ENCODE measurements around the gene STAT5A. TPM values are rescaled to one million over a fixed set of nuclear protein-coding genes. Genes with fewer than 3 reads are reported as not detected.

STAT5A gene
- polyA plus RNA-seq, 1 of the 3 experiments (the other 2 are of a cell fraction) = 2.3 TPM

GRCh38 chr17:42354956-42355843 lies 66.9 kb downstream of the STAT5A start:
- WGBS (ENCODE audit: low lambda C conversion rate) = 74% methylated on average over 3 of the region's 3 CpGs
- H3K36me3 ChIP-seq (replicated peaks in 1 of 2; ENCODE audit: control insufficient read depth in 1 of 2, insufficient read depth in 2 of 2, low read length in 1 of 2) = no peaks in the 10 kb centered on the region
- H3K4me2 ChIP-seq = peak overlapping the region; percentile 11; the same call in 1 of the 2 replicates
- peaks cover 94% of the 10 kb centered on the region for H3K79me2 ChIP-seq (ENCODE audit: insufficient read depth)
- no peak overlapping the region for H3K4me3 ChIP-seq (ENCODE audit: low read depth in 2 of 2, low read length in 1 of 2)
- H3K9ac ChIP-seq = no peak overlapping the region
- H4K20me1 ChIP-seq (ENCODE audit: insufficient read depth) = peaks cover 61% of the 10 kb centered on the region
- H2AFZ ChIP-seq (ENCODE audit: low read depth) = no peak overlapping the region
- peaks cover 17% of the 10 kb centered on the region for H3F3A ChIP-seq (replicated peaks; ENCODE audit: insufficient read depth)
- ChIA-PET CTCF (interaction anchor here (1.5 kb wide), 1 partner anchor 51 kb away, joined by 6 read pairs; no protein-coding TSS in a partner anchor), POLR2A (no interaction called here)
- no peak for DNase-seq
- H3K27ac ChIP-seq (ENCODE audit: low read depth in 2 of 2, low read length in 1 of 2) = peak overlapping the region in 1 of 2 experiments; percentile 16; a peak in 1 of 4 replicates
- H3K9me3 ChIP-seq = no peaks in the 10 kb centered on the region
- H3K27me3 ChIP-seq (ENCODE audit: insufficient read depth) = no peaks in the 10 kb centered on the region
- TF ChIP-seq FOXJ3 (CRISPR knock-in tag; IDR thresholded peaks at IDR 0.05) = no peak
- no peak for TF ChIP-seq NRF1 (IDR thresholded peaks at IDR 0.05; ENCODE audit: low read depth, low read length)
- no peak for TF ChIP-seq FOXM1 (IDR thresholded peaks at IDR 0.05; ENCODE audit: low read depth)
- no peak for TF ChIP-seq GATA2 (CRISPR knock-in tag; IDR thresholded peaks at IDR 0.05)
- no peak for TF ChIP-seq REST (IDR thresholded peaks at IDR 0.05; ENCODE audit: low read depth, low read length)
- no peak for TF ChIP-seq RAD21 (IDR thresholded peaks at IDR 0.05; ENCODE audit: low read length)
- no peaks in the 10 kb centered on the region for H3K9me2 ChIP-seq
- peaks cover 0 to 10% of the 10 kb centered on the region in 2 experiments; a peak in 2 of 4 replicates for H3K4me1 ChIP-seq (ENCODE audit: control insufficient read depth in 1 of 2, insufficient read depth in 2 of 2, low read depth in 1 of 2, low read length in 1 of 2)

GRCh38 chr17:42358434-42358833 lies 70.1 kb downstream of the STAT5A start:
- Histone ChIP-seq H4K20me1 (ENCODE audit: insufficient read depth) (peaks cover 71% of the 10 kb centered on the region), H3K4me3 (ENCODE audit: low read depth in 2 of 2, low read length in 1 of 2) (no peak overlapping the region), H3K27me3 (ENCODE audit: insufficient read depth) (no peaks in the 10 kb centered on the region), H3K9me3 (no peaks in the 10 kb centered on the region), H3K36me3 (replicated peaks in 1 of 2; ENCODE audit: control insufficient read depth in 1 of 2, insufficient read depth in 2 of 2, low read length in 1 of 2) (peaks cover 0 to 6% of the 10 kb centered on the region in 2 experiments), H3K79me2 (ENCODE audit: insufficient read depth) (peaks cover 97% of the 10 kb centered on the region), H3K9me2 (no peaks in the 10 kb centered on the region), H2AFZ (ENCODE audit: low read depth) (no peak overlapping the region), H3K4me2 (no peak overlapping the region), H3K4me1 (ENCODE audit: control insufficient read depth in 1 of 2, insufficient read depth in 2 of 2, low read depth in 1 of 2, low read length in 1 of 2) (peaks cover 12 to 13% of the 10 kb centered on the region in 2 experiments; a peak in 2 of 4 replicates), H3K27ac (ENCODE audit: low read depth in 2 of 2, low read length in 1 of 2) (no peak overlapping the region), H3F3A (replicated peaks; ENCODE audit: insufficient read depth) (peaks cover 26% of the 10 kb centered on the region), H3K9ac (no peak overlapping the region)
- 100% methylated on average over 1 of the region's 1 CpG for WGBS (ENCODE audit: low lambda C conversion rate)
- POLR2A ChIA-PET = no interaction called here
- CTCF ChIA-PET = interaction anchor here (0.7 to 2.2 kb wide), 6 partner anchors 15 to 48 kb away, joined by 3 to 7 read pairs (median 4); no protein-coding TSS in a partner anchor
- DNase-seq = no peak
- TF ChIP-seq REST (IDR thresholded peaks at IDR 0.05; ENCODE audit: low read depth, low read length) (no peak), TCF12 (IDR thresholded peaks at IDR 0.05) (no peak), NFIC (IDR thresholded peaks at IDR 0.05; ENCODE audit: borderline replicate concordance) (no peak), IRF3 (IDR thresholded peaks at IDR 0.05; ENCODE audit: low read depth, low read length) (no peak), MXI1 (IDR thresholded peaks at IDR 0.05; ENCODE audit: low read depth, low read length) (no peak), JUND (IDR thresholded peaks at IDR 0.05) (no peak), TAF1 (IDR thresholded peaks at IDR 0.05; ENCODE audit: borderline replicate concordance, low read depth, low read length) (no peak), MEF2A (IDR thresholded peaks at IDR 0.05; ENCODE audit: borderline replicate concordance, low read depth) (no peak), ZBTB33 (IDR thresholded peaks at IDR 0.05; ENCODE audit: borderline replicate concordance, low read depth) (no peak), NRF1 (IDR thresholded peaks at IDR 0.05; ENCODE audit: low read depth, low read length) (no peak), YY1 (IDR thresholded peaks at IDR 0.05; ENCODE audit: low read depth) (no peak)
